AG04449 (cell line): ENCODE measurements around the gene MAPK8.

Source experiments
- CTCF ChIA-PET: fragments of 350-600 bp; formaldehyde crosslinking; extraction: SDS; loops from one replicate; lab custom pipeline; 2021; ENCODE audit warnings: antibody characterized with exemption; lab: Yijun Ruan, JAX
- POLR2A ChIA-PET: fragments of 400-600, 350-600 bp; formaldehyde crosslinking; extraction: SDS; loops from one replicate; lab custom pipeline; 2020; ENCODE audit warnings: antibody characterized with exemption, inconsistent platforms; lab: Yijun Ruan, JAX
- DNase-seq: peaks from one replicate; pipeline ENCODE4 v3.0.0-alpha.2; 2010; ENCODE audit warnings: low read depth, low spot score
- H3K4me3 ChIP-seq: 2 replicates; pipeline ENCODE4 v1.5.1; 2011; ENCODE audit warnings: low read depth, mild to moderate bottlenecking, control low read depth, low read length
- TF ChIP-seq, protein P1 (sequence below): IDR thresholded peaks from one replicate; pipeline ENCODE4 v1.5.1; 2011; ENCODE audit warnings: mild to moderate bottlenecking, moderate library complexity, low read length, control low read depth, inconsistent platforms; ENCODE audit not compliant: insufficient read depth; ENCODE audit errors: missing control alignments

Gene MAPK8

DNA sequence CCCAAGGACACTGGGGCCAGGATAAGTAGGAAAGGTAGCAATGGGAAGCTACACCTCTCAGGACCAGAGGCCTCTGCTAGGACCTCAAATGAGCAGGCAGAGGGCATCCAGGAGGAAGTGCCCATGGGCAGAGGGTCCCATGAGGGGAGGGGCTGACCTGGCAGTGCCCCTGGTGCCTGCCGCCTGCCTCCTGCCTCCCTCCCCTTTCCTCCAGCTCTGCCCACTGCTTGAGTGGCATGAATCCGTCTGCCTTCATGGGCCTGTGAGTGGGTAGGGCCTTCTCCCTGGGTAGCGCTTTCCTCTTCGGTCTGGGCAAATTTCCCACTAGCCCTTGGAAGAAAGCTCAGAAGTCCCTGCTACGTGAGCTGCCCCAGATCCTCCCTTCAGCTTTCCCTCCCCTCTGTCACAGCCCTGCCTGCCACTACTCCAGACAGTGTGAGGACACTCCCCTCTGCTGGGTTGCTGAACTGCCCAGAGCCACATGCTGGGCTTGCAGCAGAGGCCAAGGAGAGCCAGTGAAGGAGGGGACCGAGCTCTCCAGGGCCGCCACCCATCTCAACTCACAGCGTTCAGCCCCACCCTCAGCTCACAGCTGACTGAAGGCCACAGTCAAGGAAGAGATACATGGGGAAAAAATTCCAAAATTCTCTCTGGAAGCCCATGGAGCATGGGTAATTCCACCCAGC is 157.0 kb downstream of the MAPK8 start:
- no peak overlapping the region for H3K4me3 ChIP-seq
- DNase-seq, result no peak
- ChIA-PET POLR2A (no interaction called here), CTCF (interaction anchor here (1.3 to 2.0 kb wide), 2 partner anchors 9 to 193 kb away, joined by 6 to 7 read pairs; no protein-coding TSS in a partner anchor)
- TF ChIP-seq, protein P1, sequence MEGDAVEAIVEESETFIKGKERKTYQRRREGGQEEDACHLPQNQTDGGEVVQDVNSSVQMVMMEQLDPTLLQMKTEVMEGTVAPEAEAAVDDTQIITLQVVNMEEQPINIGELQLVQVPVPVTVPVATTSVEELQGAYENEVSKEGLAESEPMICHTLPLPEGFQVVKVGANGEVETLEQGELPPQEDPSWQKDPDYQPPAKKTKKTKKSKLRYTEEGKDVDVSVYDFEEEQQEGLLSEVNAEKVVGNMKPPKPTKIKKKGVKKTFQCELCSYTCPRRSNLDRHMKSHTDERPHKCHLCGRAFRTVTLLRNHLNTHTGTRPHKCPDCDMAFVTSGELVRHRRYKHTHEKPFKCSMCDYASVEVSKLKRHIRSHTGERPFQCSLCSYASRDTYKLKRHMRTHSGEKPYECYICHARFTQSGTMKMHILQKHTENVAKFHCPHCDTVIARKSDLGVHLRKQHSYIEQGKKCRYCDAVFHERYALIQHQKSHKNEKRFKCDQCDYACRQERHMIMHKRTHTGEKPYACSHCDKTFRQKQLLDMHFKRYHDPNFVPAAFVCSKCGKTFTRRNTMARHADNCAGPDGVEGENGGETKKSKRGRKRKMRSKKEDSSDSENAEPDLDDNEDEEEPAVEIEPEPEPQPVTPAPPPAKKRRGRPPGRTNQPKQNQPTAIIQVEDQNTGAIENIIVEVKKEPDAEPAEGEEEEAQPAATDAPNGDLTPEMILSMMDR, result no peak

DNA sequence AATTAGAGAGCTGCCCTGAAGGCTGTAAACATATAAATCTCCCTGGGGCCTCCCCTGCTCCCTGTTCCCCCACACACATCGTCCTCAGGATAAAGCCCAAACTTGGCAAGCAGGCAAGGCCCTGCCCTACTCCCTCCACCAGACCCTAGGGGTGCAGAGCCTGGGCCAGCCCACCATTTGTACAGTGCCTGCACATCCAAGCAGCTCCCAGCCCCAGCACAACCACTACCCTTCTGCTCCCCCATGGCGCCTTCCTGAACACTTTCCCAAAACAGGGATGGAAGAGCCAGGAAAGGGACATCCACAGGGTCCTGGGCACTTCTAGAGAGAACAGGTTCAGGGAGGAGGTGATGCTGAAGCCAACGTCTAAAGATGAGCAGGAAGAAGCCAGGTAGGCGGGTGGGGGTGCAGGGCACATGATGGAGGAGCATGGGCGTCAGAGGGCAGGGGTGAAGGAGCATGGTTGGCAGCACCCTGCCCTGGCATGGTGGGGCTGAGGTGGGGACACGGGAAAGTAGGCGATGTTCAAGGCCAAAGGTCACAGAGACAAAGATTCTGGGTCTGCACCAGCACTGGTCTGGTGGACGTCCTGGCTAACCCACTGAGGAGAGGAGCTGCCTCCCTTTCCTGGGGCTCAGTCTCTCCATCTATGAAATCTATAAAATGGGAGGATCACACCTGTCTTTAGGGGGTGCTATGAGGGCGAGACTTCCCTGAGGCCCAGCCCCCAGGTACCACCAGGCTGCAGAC is 157.8 kb downstream of the MAPK8 start:
- ChIA-PET POLR2A (no interaction called here), CTCF (interaction anchor here (1.7 to 2.0 kb wide), 2 partner anchors 10 to 61 kb away, joined by 4 to 7 read pairs; no protein-coding TSS in a partner anchor)
- TF ChIP-seq, protein P1, result no peak
- DNase-seq, result no peak
- H3K4me3 ChIP-seq, result no peak overlapping the region

DNA sequence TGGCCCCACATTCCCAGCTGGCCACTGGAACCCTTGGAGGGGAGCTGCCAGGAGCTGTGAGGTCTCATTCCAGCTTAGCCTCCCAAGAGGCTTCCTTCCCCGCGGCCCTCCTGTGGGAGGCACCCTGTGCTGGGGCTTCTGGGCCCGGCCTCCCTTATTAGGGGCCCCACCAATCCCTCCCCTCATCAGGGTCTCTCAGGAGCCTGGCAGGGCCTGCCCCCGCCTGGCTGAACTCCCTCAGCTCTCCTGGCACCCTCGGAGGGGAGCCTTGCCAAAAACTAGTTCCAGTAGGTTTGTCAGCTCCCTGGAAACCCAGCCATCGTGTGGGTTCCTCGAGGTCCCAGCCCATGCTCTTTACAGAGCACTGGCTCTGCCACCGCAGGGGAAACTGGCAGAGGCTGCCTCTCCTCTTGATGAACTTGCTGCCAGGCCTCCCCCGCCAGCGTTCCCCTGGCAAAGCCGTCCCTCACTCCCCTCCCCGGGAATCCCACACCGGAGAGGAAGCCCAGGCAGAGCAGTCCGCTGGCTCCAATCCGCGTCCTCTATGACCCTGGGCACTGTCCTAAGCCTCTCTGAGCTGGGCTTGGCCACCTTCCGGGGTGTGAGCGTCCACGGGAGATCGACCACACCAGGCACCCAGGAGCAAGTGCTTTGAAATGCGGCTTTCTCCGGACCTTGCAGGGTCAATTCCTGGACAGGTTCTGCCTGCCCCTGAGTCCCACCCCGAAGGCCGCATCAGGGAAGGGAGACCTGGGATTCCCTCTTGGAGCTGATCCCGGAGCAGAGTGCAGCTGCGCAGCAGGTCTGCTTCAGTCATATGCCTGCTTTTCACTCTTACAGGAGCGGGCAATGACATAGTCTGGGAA is 158.6 kb downstream of the MAPK8 start:
- CTCF ChIA-PET, result interaction anchor here (0.6 to 2.0 kb wide), 5 partner anchors 10 to 193 kb away, joined by 3 to 7 read pairs (median 4); no protein-coding TSS in a partner anchor
- TF ChIP-seq, protein P1, result no peak
- H3K4me3 ChIP-seq, result no peak overlapping the region
- POLR2A ChIA-PET, result no interaction called here
- DNase-seq, result no peak

DNA sequence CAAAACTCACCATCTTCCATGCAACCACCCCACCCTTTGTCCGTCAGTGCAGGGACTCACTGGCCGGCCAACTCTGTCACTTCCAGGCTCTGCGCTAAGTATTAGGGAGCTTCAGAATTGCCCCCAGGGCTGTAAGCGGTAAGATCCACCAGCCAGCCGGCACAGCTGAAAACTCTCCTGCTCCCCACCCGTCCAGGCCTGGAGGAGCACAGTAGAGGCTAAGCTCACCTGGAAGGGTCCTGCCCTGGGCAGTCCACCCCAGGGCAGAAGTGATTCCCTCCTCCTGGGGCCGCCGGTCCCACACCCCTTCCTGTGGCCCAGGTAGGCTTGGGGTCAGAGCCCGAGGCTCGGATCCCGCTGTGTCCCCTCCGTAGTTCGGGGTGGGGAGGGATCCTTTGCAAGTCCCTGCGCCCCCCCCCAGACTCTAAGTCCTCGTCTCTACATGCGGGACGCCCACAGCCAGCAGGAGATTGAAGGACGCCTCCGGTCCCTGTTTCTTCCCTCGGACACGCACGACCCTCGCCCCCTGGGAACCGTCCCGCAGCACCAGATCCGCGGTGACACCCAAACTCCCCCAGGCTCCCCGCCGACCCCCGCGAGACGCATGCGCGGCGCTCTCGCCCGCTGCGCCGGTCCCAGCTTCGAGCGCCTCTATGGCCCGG is 159.5 kb downstream of the MAPK8 start:
- TF ChIP-seq, protein P1, result no peak
- no peak for DNase-seq
- ChIA-PET POLR2A (no interaction called here), CTCF (interaction anchor here (0.6 to 1.7 kb wide), 4 partner anchors 11 to 192 kb away, joined by 3 to 4 read pairs (median 4); no protein-coding TSS in a partner anchor)
- no peak overlapping the region for H3K4me3 ChIP-seq

DNA sequence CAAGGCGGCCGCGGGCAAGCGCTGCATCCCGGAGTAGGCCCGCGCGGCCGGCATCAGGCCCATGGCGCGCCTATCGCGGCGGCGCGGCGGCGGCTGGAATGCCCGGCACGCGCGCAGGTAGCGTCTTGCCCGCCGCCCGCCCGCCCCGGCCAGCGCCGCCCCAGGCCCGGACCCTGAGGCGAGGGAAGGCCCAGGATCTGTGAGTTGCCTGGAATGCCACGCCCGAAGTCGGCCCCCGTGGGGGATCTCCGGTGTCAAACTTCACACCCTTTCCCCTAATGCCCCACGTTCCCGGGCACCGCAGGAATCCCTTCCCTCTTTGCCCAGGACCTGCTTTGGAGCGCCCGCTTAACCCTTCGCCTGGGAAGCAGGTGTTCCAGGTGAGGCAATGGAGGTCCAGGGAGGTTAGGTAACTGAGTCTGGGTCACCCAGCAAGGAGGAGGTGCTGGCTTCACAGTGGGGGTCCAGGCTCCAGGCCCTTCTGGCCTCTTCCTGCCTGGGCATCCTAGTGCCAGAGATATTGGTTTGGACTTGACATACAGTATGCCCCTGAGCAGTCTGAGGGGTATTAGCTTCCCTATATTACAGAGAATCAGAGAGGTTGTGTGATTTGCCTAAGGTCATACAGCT is 160.2 kb downstream of the MAPK8 start:
- no peak for DNase-seq
- ChIA-PET CTCF (interaction anchor here (0.9 kb wide), 1 partner anchor 9 kb away, joined by 3 read pairs; no protein-coding TSS in a partner anchor), POLR2A (no interaction called here)
- TF ChIP-seq, protein P1, result no peak
- no peak overlapping the region for H3K4me3 ChIP-seq
